HL-60 (cell line): ENCODE measurements around the gene EGR4.
A peak's percentile ranks its signal among the peaks of the same experiment; 100 is the strongest.

Experiments used
- DNase-seq, 2 experiments: peaks; one replicate each; pipeline ENCODE4 v3.0.0-alpha.2; 2010 to 2020; ENCODE audit warnings: low read depth in 1 of 2, low spot score in 1 of 2
- H3K27ac ChIP-seq: fragments of 250-450 bp; sonication (Bioruptor Pico); replicated peaks from 2 replicates; pipeline ENCODE4 v1.5.1; 2020; ENCODE audit warnings: mild to moderate bottlenecking, moderate library complexity
- H3K27me3 ChIP-seq: fragments of 250-450 bp; sonication (Bioruptor Pico); 2 replicates; pipeline ENCODE4 v1.5.1; 2021; ENCODE audit warnings: mild to moderate bottlenecking, moderate library complexity; ENCODE audit not compliant: insufficient read depth, poor library complexity, severe bottlenecking
- H3K4me3 ChIP-seq: replicated peaks from 2 replicates; pipeline ENCODE4 v1.5.1; 2011; ENCODE audit warnings: mild to moderate bottlenecking, control low read depth, low read length; ENCODE audit not compliant: insufficient read depth
- GABPA ChIP-seq: IDR thresholded peaks from 2 replicates; pipeline ENCODE4 v1.6.1; 2012; ENCODE audit warnings: low read depth
- POLR2AphosphoS5 ChIP-seq: IDR thresholded peaks from 2 replicates; pipeline ENCODE4 v1.6.1; 2012; ENCODE audit warnings: low read depth
- SPI1 ChIP-seq: IDR thresholded peaks from 2 replicates; pipeline ENCODE4 v1.6.1; 2012; ENCODE audit warnings: low read depth, mild to moderate bottlenecking, borderline replicate concordance
- TF ChIP-seq, protein P1 (sequence below): IDR thresholded peaks from one replicate; pipeline ENCODE4 v1.5.1; 2011; ENCODE audit warnings: low read length, control low read depth, inconsistent platforms; ENCODE audit not compliant: insufficient read depth
- TF ChIP-seq, protein P2 (sequence below): IDR thresholded peaks from 2 replicates; pipeline ENCODE4 v1.6.1; 2012; ENCODE audit warnings: low read depth; ENCODE audit not compliant: insufficient replicate concordance

The EGR4 gene

DNA sequence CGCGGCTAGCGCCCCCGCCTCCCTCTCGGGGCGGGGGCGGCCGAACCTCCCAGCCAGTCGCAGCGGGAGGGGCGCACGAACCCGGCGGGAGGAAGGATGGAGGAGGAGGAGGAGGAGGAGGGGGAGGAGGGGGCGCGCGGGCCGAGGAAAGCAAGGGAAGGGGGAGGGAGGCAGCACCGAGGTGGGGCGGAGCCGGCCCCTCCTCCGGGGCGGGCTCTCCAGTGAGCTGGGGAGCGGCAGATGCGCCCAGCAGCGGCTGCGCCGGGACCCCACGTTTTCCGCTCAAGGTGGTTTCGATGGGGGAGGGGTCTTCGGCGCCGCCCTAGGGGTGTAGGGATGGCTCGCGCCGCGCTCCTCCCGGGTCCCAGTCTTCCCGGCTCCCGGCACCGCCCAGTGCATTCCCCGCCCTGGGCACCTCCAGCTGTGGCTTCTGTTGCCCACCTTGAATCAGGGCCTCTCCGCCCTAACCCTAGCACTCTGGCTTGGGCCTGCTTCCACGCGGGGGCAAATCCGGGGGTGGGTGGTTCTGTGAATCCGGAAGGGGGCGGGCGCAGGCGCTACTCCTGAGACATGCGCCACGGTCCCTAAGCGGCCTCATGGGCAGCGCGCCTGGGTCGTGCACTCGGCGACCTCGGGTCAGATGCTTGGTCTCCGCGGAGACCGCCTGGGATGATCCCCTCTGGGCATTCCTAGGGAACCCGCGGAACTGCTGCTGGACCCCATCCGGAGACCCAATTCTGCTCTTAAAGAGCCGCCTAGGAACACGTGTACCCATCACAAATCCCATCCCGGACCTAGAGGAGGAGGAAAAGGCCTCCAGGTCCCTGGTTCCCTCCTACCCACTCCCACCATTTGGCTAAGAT is 8.8 kb downstream of the EGR4 start, which contains the start of gene FBXO41:
Gene FBXO41 (minus strand): TSS at position 183 of the 863 bp plus-strand sequence. CDS start 14,848 bp downstream, outside the sequence.
- TF ChIP-seq GABPA = no peak
- TF ChIP-seq SPI1 = no peak
- TF ChIP-seq POLR2AphosphoS5 = peak; percentile 28; the same call in 1 of the 2 replicates
- TF ChIP-seq, protein P1, sequence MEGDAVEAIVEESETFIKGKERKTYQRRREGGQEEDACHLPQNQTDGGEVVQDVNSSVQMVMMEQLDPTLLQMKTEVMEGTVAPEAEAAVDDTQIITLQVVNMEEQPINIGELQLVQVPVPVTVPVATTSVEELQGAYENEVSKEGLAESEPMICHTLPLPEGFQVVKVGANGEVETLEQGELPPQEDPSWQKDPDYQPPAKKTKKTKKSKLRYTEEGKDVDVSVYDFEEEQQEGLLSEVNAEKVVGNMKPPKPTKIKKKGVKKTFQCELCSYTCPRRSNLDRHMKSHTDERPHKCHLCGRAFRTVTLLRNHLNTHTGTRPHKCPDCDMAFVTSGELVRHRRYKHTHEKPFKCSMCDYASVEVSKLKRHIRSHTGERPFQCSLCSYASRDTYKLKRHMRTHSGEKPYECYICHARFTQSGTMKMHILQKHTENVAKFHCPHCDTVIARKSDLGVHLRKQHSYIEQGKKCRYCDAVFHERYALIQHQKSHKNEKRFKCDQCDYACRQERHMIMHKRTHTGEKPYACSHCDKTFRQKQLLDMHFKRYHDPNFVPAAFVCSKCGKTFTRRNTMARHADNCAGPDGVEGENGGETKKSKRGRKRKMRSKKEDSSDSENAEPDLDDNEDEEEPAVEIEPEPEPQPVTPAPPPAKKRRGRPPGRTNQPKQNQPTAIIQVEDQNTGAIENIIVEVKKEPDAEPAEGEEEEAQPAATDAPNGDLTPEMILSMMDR = no peak
- H3K27ac ChIP-seq = peak within 1 kb of the TSS; percentile 88
- H3K4me3 ChIP-seq = peak within 1 kb of the TSS; percentile 77
- H3K27me3 ChIP-seq = no peaks in the 10 kb centered on the region
- DNase-seq = peak; percentile 79 to 82

GRCh38 chr2:73283545-73284295 is 9.6 kb downstream of the EGR4 start:
- Histone ChIP-seq H3K27ac (peak overlapping the region; percentile 88), H3K27me3 (no peaks in the 10 kb centered on the region), H3K4me3 (peak overlapping the region; percentile 77)
- DNase-seq = peak; percentile 40 to 46
- TF ChIP-seq, protein P1 = no peak
- no peak for TF ChIP-seq POLR2AphosphoS5
- TF ChIP-seq SPI1 = no peak
- TF ChIP-seq GABPA = 0 out of 2 replicates have a peak, but pooled peaks have one; percentile 17
- TF ChIP-seq, protein P2, sequence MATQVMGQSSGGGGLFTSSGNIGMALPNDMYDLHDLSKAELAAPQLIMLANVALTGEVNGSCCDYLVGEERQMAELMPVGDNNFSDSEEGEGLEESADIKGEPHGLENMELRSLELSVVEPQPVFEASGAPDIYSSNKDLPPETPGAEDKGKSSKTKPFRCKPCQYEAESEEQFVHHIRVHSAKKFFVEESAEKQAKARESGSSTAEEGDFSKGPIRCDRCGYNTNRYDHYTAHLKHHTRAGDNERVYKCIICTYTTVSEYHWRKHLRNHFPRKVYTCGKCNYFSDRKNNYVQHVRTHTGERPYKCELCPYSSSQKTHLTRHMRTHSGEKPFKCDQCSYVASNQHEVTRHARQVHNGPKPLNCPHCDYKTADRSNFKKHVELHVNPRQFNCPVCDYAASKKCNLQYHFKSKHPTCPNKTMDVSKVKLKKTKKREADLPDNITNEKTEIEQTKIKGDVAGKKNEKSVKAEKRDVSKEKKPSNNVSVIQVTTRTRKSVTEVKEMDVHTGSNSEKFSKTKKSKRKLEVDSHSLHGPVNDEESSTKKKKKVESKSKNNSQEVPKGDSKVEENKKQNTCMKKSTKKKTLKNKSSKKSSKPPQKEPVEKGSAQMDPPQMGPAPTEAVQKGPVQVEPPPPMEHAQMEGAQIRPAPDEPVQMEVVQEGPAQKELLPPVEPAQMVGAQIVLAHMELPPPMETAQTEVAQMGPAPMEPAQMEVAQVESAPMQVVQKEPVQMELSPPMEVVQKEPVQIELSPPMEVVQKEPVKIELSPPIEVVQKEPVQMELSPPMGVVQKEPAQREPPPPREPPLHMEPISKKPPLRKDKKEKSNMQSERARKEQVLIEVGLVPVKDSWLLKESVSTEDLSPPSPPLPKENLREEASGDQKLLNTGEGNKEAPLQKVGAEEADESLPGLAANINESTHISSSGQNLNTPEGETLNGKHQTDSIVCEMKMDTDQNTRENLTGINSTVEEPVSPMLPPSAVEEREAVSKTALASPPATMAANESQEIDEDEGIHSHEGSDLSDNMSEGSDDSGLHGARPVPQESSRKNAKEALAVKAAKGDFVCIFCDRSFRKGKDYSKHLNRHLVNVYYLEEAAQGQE = peak; percentile 19

DNA sequence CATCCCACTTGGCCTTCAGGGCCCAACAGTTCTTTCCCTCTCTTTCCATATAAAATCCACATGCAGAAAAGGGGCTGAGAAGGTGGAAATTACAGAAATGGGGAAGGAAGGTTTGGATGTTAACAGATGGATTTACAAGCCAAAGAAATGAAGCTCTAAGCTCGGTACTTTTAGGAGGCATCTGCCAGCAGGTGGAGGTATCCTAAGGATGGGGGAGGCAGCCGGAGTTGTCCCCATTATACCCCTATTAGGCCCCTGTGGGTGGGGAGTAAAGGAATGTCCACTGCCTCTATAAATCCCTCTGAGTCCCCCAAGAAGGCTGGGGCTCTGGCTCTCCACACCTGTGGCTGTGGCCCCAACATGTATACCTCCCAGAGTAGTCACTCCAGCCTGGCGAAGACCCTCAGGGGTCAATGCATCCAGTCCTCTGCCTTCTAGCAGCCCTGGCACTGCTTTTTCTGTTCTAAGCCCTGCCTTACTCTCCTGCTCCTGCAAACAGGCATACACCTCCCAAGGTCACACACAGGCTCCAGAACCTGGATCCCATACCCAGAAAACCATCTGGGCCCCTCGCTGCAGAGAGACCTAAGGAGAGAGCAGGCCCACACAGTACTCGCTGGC is 10.3 kb downstream of the EGR4 start:
- TF ChIP-seq, protein P2 = no peak
- TF ChIP-seq GABPA (no peak), POLR2AphosphoS5 (no peak), SPI1 (no peak)
- TF ChIP-seq, protein P1 = no peak
- DNase-seq = no peak
- peak overlapping the region; percentile 77 for H3K4me3 ChIP-seq
- peak overlapping the region; percentile 88 for H3K27ac ChIP-seq
- H3K27me3 ChIP-seq = no peaks in the 10 kb centered on the region
